ENCODE results near the gene FAM81B.

Gene FAM81B

DNA sequence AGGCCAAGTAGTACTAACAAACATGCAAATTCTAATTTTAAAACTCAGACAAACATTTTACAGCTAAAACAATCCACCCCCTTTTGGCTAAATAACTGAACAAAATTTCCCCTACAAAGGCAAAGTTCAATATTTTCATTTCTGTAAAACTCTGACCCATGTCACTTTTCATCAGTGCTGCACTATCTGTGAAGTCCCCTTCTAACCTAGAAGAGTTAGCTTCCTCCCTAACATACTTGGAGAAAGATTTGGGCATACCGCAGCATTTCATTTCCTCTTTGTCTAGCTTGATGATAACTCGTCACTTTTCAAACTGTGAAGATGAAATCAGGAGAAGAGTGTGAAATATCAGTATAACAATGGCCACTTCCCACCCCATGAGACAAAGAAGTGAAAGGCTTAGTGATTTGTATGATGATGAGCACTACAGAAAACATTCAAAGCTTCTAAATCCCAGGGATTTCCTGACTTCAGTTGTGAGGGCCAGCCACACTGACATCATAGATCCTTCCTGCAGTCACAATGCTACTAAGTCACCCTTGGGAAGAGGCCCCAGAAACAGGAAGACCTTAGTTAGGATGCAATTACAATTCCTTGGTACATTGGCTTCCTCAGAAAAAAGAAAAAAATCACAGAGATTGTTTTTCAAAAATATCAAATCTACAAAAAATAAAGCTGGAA is at the start of gene FAM81B:
Gene FAM81B, plus strand, starts transcription at position 555 of the 681 bp plus-strand sequence. Its CDS starts 24 bp downstream, at position 579.
- TF ChIP-seq GATA2 (IDR thresholded peaks at IDR 0.05; ENCODE audit: low read depth, low read length) = no peak
- no peak for TF ChIP-seq GATA3 (IDR thresholded peaks at IDR 0.05; ENCODE audit: low read depth, low read length)

DNA sequence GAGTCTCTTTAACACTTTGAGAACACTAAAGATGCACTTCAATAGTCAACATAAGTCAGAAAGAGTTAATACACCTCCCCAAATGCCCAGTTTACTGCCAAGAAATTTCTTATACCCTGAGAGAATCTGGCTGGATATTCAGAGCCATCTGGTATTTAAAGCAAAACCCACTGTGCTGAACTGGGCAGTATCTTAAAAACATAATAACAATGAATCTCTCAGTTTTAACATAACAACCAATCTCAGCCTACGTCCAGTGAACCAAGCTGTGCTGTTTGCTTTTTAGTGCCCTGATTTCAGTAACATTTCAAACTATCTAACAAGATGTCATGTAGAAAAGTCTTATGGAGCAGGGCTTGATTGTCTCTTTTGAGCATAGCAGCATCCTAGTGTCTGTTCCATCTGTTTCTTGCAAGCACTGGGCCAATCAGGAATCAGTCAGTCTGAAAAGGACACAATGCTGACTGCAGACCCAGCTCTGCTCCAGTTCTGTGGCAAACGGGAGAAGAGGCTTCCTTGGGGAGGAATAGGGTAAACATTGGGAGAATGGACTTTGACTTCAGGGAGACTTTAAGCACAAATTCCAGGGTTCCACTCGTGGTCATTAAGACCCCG is 43.6 kb upstream of the FAM81B start:
- no peak for TF ChIP-seq GATA2 (IDR thresholded peaks at IDR 0.05; ENCODE audit: low read depth, low read length)
- no peak for TF ChIP-seq GATA3 (IDR thresholded peaks at IDR 0.05; ENCODE audit: low read depth, low read length)

- TF ChIP-seq GATA2 (IDR thresholded peaks at IDR 0.05; ENCODE audit: low read depth, low read length) (no peak), GATA3 (IDR thresholded peaks at IDR 0.05; ENCODE audit: low read depth, low read length) (no peak)
Measured at GRCh38 chr5:95350631-95351030, 40.5 kb upstream of the FAM81B start.

DNA sequence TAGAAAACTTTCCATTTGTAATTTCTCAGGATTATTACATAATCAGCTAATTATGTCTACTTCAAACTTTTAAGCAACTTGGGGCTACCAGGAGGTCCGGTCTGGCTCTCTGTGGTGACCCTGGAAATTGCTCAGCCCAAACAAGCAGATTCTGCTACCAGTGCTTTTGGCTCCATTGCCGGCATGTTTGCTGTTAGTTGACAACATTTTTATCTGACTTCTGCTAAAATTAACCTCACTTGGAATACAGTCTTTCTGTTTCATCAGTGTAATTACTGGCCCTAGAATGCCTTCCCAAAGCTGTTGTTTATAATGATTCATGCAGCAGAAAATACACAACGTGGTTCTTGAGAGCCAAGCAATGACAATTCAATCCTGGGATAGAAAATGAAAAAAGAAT is 38.5 kb upstream of the FAM81B start:
- TF ChIP-seq GATA2 (IDR thresholded peaks at IDR 0.05; ENCODE audit: low read depth, low read length) = no peak
- TF ChIP-seq GATA3 (IDR thresholded peaks at IDR 0.05; ENCODE audit: low read depth, low read length) = no peak

DNA sequence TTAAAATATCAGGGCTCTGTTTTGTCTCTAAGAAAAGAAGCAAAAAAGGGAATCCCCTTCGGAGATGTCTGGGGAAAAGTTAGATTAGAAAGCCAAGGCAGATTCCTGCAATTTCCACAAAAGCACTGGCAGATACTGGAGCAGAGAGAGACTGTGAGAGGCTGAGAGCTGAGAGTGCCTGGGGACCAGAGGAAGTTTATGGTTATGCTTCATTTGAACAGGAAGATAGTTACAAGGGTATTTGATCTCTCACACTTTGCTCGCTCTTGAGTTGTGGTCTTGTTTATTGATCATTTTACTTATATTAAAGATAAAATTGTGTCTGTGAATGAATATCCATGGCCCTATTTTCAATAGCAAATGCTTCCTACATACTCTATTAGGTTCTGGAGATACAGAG is 32.8 kb upstream of the FAM81B start:
- TF ChIP-seq GATA3 (IDR thresholded peaks at IDR 0.05; ENCODE audit: low read depth, low read length) = no peak
- no peak for TF ChIP-seq GATA2 (IDR thresholded peaks at IDR 0.05; ENCODE audit: low read depth, low read length)

DNA sequence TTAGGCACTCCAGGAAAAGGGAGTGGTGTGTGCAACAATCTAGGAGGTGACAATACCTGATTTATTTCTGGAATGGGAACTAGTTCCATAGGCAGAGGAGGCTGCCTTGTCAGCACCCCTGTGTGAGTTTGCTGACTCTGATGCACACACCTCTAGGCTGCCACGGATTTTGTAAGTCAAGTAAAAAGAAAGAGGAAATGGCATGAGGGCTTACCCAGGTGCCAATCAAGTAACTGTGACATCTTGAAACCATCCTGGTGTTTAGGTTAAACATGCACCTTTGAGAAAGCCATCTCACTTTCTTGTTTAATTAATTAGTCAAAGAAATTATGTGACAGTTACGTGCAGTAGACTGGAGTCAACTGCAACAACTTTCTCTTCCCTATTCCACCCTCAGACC is 32.3 kb upstream of the FAM81B start:
- TF ChIP-seq GATA3 (IDR thresholded peaks at IDR 0.05; ENCODE audit: low read depth, low read length) (no peak), GATA2 (IDR thresholded peaks at IDR 0.05; ENCODE audit: low read depth, low read length) (no peak)

GRCh38 chr5:95365302-95366095 is 25.7 kb upstream of the FAM81B start:
- no peak for TF ChIP-seq GATA2 (IDR thresholded peaks at IDR 0.05; ENCODE audit: low read depth, low read length)
- no peak for TF ChIP-seq GATA3 (IDR thresholded peaks at IDR 0.05; ENCODE audit: low read depth, low read length)

DNA sequence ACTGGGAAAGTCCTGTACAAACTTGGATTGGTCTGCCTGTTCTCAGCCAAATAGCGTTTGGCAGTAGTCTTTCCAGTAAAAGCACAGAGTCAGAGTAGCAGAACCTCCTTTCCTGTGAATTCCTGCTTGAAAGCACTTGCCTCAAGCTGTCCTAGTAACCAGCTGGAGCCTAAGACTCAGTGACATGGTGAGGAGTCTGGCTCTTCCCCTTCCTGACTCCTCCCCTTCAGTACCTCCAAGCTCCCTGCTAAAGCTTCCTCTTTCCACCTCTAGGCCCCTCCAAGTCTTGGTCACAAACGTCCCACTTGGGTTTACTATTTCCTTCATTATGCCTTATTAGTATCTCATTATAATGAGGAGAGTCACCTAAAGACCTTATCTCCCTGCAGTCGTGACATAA is 21.4 kb upstream of the FAM81B start:
- TF ChIP-seq GATA3 (IDR thresholded peaks at IDR 0.05; ENCODE audit: low read depth, low read length) (no peak), GATA2 (IDR thresholded peaks at IDR 0.05; ENCODE audit: low read depth, low read length) (no peak)

- TF ChIP-seq GATA3 (IDR thresholded peaks at IDR 0.05; ENCODE audit: low read depth, low read length) (no peak), GATA2 (IDR thresholded peaks at IDR 0.05; ENCODE audit: low read depth, low read length) (no peak)
Measured at GRCh38 chr5:95374061-95374460, 17.1 kb upstream of the FAM81B start.

GRCh38 chr5:95375591-95375990 is 15.6 kb upstream of the FAM81B start:
- TF ChIP-seq GATA2 (IDR thresholded peaks at IDR 0.05; ENCODE audit: low read depth, low read length) (no peak), GATA3 (IDR thresholded peaks at IDR 0.05; ENCODE audit: low read depth, low read length) (no peak)

DNA sequence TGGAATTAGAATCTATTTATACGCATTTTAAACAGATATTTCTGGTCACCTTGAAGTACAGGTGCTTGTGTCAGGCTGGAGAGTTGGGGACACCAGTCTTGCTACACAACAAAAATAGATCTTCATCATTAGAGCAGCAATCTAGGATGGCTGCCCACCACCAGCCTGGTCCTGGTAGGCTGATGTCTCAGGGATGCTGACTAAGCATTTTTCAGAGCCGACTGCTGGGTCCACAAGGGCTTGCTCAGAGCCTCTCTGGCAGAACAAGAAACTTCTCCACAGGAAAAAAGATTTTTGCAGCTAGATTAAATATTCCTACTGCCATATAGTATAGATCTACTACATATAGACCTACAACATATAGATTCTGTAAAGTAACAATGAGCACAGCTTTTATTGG is 12.0 kb upstream of the FAM81B start:
- TF ChIP-seq GATA2 (IDR thresholded peaks at IDR 0.05; ENCODE audit: low read depth, low read length) (no peak), GATA3 (IDR thresholded peaks at IDR 0.05; ENCODE audit: low read depth, low read length) (no peak)

DNA sequence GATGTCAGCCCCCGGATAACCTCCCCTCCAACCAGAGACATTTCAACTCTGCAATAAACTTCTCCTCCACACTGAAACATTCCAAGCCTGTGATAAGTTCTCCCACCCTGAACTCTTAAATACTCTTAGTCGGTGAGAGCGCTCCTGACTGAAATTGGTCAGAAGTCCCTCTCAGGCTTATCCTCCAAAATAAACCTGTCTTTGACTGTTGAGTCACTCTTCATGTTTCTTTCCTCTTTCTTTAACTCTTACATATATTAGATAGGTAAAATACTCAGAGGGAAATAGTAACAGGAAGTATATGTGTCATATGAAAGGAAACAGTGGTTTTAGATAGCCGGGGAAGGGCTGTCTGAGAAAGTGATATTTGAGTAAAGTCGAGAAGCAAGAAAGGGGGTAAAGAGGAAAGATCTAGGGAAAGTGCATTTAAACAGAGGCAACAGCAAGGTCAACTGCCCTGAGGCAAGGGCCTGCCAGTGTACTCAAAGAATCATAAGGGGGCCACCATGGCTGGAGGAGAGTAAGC is 11.0 kb upstream of the FAM81B start:
- TF ChIP-seq GATA2 (IDR thresholded peaks at IDR 0.05; ENCODE audit: low read depth, low read length) (no peak), GATA3 (IDR thresholded peaks at IDR 0.05; ENCODE audit: low read depth, low read length) (no peak)

DNA sequence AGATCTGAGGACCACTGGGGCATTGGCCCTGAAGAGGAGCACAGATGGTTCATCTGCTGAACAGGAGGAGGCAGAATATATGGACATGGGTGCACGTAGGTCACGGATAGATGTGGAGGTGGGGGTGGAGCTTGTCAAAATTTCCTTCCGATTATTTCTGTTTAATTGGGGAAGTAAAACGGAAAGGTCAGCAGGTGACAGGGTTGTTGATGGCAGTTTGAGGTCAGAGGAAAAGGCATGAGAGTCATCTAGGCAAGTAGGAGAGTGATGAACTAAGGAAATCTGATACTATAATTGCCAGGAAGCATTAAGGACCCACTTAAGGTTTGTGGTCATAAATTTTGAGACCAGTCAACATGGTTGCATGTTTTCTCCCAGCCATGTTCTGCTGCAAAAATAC is 8.4 kb upstream of the FAM81B start:
- TF ChIP-seq GATA2 (IDR thresholded peaks at IDR 0.05; ENCODE audit: low read depth, low read length) = no peak
- no peak for TF ChIP-seq GATA3 (IDR thresholded peaks at IDR 0.05; ENCODE audit: low read depth, low read length)

GRCh38 chr5:95384485-95385213 is 6.5 kb upstream of the FAM81B start:
- TF ChIP-seq GATA2 (IDR thresholded peaks at IDR 0.05; ENCODE audit: low read depth, low read length) (no peak), GATA3 (IDR thresholded peaks at IDR 0.05; ENCODE audit: low read depth, low read length) (no peak)
